Measurements from ENCODE around the gene FRMPD2.
"Not testable (repeated sequence)": the region's sequence is repeated elsewhere in the genome, so short reads cannot be mapped to it uniquely, and the experiment has no call there.

DNA sequence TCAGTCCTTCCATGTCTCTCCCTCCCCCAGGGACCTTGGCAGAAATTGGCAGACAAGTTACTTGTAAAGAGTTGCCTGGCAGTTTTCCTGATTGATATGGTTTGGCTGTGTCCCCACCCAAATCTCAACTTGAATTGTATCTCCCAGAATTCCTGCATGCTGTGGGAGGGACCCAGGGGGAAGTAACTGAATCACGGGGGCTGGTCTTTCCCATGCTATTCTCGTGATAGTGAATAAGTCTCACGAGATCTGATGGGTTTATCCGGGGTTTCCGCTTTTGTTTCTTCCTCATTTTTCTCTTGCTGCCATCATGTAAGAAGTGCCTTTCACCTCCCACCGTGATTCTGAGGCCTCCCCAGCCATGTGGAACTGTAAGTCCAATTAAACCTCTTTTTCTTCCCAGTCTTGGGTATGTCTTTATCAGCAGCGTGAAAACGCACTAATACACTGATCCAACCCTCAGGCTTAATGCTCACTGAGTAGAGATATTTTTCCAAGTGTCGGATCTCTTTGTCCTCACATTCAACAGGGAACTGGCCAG, 88.2 kb downstream of the FRMPD2 start:
- not testable (repeated sequence) for TF ChIP-seq ZSCAN20 (CRISPR knock-in tag; IDR thresholded peaks at IDR 0.05); SMC3 (IDR thresholded peaks at IDR 0.05)
- TF ChIP-seq, protein P1, sequence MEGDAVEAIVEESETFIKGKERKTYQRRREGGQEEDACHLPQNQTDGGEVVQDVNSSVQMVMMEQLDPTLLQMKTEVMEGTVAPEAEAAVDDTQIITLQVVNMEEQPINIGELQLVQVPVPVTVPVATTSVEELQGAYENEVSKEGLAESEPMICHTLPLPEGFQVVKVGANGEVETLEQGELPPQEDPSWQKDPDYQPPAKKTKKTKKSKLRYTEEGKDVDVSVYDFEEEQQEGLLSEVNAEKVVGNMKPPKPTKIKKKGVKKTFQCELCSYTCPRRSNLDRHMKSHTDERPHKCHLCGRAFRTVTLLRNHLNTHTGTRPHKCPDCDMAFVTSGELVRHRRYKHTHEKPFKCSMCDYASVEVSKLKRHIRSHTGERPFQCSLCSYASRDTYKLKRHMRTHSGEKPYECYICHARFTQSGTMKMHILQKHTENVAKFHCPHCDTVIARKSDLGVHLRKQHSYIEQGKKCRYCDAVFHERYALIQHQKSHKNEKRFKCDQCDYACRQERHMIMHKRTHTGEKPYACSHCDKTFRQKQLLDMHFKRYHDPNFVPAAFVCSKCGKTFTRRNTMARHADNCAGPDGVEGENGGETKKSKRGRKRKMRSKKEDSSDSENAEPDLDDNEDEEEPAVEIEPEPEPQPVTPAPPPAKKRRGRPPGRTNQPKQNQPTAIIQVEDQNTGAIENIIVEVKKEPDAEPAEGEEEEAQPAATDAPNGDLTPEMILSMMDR (IDR thresholded peaks at IDR 0.05), result not testable (repeated sequence)

Measured in A549 (cell line).